Keratinocyte (primary cell): ENCODE data around the gene CLNK. TPM values are rescaled to one million over a fixed set of nuclear protein-coding genes. Genes with fewer than 3 reads are reported as not detected.

ENCODE experiments used
- DNase-seq: peaks from one replicate; pipeline ENCODE4 v3.0.0-alpha.2; 2011; ENCODE audit warnings: low read depth, missing footprints, low spot score
- FAIRE-seq: peaks from 2 replicates; lab custom pipeline; 2011; peaks lifted over from hg19 to GRCh38; lab: Jason Lieb, UNC
- H2AFZ ChIP-seq: 2 replicates; pipeline ENCODE4 v1.6.0; 2012; ENCODE audit warnings: low read length, control low read depth, inconsistent platforms; ENCODE audit not compliant: control insufficient read depth
- H3K27ac ChIP-seq: 2 replicates; pipeline ENCODE4 v1.5.1; 2011; ENCODE audit warnings: low read length; ENCODE audit not compliant: control insufficient read depth, insufficient read depth
- H3K27me3 ChIP-seq: 3 replicates; pipeline ENCODE4 v1.6.0; 2011; ENCODE audit warnings: low read length; ENCODE audit not compliant: control insufficient read depth, insufficient read depth; ENCODE audit errors: extremely low read depth
- H3K36me3 ChIP-seq, 2 experiments: 2 replicates in 1 of 2; 3 replicates in 1 of 2; pipeline ENCODE4 v1.5.1; 2011; ENCODE audit warnings: low read length in 2 of 2, mild to moderate bottlenecking in 1 of 2; ENCODE audit not compliant: control insufficient read depth in 2 of 2, insufficient read depth in 2 of 2; ENCODE audit errors: extremely low read depth in 1 of 2
- H3K4me1 ChIP-seq: 3 replicates; pipeline ENCODE4 v1.5.1; 2011; ENCODE audit warnings: low read length; ENCODE audit not compliant: control insufficient read depth, insufficient read depth; ENCODE audit errors: extremely low read depth
- H3K4me2 ChIP-seq: 3 replicates; pipeline ENCODE4 v1.6.0; 2011; ENCODE audit warnings: low read depth, low read length; ENCODE audit not compliant: control insufficient read depth, insufficient read depth; ENCODE audit errors: extremely low read depth
- H3K4me3 ChIP-seq, 3 experiments: fragments of 200-600 bp in 1 of 3; sonication (generic) in 1 of 3; 2 replicates in 2 of 3; 3 replicates in 1 of 3; pipeline ENCODE4 v1.5.1; 2011 to 2016; ENCODE audit warnings: low read length in 3 of 3, mild to moderate bottlenecking in 3 of 3, control low read depth in 2 of 3, inconsistent platforms in 1 of 3, low read depth in 1 of 3, mixed read lengths in 1 of 3, mixed run types in 1 of 3, moderate library complexity in 1 of 3; ENCODE audit not compliant: control insufficient read depth in 2 of 3, insufficient read depth in 2 of 3; ENCODE audit errors: extremely low read depth in 1 of 3
- H3K79me2 ChIP-seq: 2 replicates; pipeline ENCODE4 v1.6.0; 2012; ENCODE audit warnings: low read length; ENCODE audit not compliant: control insufficient read depth, insufficient read depth
- H3K9ac ChIP-seq: 3 replicates; pipeline ENCODE4 v1.6.0; 2011; ENCODE audit warnings: low read length; ENCODE audit not compliant: control insufficient read depth, insufficient read depth; ENCODE audit errors: extremely low read depth
- H3K9me1 ChIP-seq: 3 replicates; pipeline ENCODE4 v1.6.0; 2011; ENCODE audit warnings: low read length; ENCODE audit not compliant: control insufficient read depth, insufficient read depth; ENCODE audit errors: extremely low read depth
- H3K9me3 ChIP-seq: 2 replicates; pipeline ENCODE4 v1.5.1; 2012; ENCODE audit warnings: low read depth, low read length; ENCODE audit not compliant: control insufficient read depth
- H4K20me1 ChIP-seq: 3 replicates; pipeline ENCODE4 v1.6.0; 2011; ENCODE audit warnings: low read length; ENCODE audit not compliant: control insufficient read depth, insufficient read depth; ENCODE audit errors: extremely low read depth
- EZH2 ChIP-seq: IDR thresholded peaks from one replicate; pipeline ENCODE4 v1.6.1; 2012; ENCODE audit warnings: inconsistent platforms, mild to moderate bottlenecking, low read length, moderate library complexity
- dilution Hi-C: fragments of 300-500 bp; cut with MboI; formaldehyde crosslinking; loops from one replicate; pipeline ENCODE4 v1.7.0; 2020; ENCODE audit warnings: low sequenced_read_pairs; ENCODE audit not compliant: extremely low pct_ligation_motif_present
- polyA plus RNA-seq, 5 experiments: library from polyadenylated mRNA; depleted of rRNA in 3 of 5; stranded (reverse) in 3 of 5; stranded (forward) in 1 of 5; unstranded in 1 of 5; fragments of >200 nt; gene quantifications; 1 replicate in 1 of 5; 2 replicates in 3 of 5; 3 replicates in 1 of 5; pipeline versions ENCODE4 v1.2.1 to v1.2.3, GENCODE V29; 2011 to 2012; ENCODE audit warnings: missing spikeins in 2 of 5, low read depth in 1 of 5, low replicate concordance in 1 of 5
- TF ChIP-seq, protein P1 (sequence below), 3 experiments: IDR thresholded peaks in 1 of 3; conservative IDR thresholded peaks in 1 of 3; optimal IDR thresholded peaks in 1 of 3; 2 replicates in 2 of 3; 3 replicates in 1 of 3; pipeline versions ENCODE3 to v1.5.1; 2011; ENCODE audit warnings: low read length in 3 of 3, mild to moderate bottlenecking in 3 of 3, moderate library complexity in 2 of 3, control low read depth in 1 of 3, inconsistent platforms in 1 of 3; ENCODE audit not compliant: insufficient read depth in 2 of 3; ENCODE audit errors: extremely low read depth in 1 of 3

CLNK gene
- polyA plus RNA-seq, 1 donor (not counting 4 experiments of a cell fraction or from before 2014, with no cell fraction given), result not detected

DNA sequence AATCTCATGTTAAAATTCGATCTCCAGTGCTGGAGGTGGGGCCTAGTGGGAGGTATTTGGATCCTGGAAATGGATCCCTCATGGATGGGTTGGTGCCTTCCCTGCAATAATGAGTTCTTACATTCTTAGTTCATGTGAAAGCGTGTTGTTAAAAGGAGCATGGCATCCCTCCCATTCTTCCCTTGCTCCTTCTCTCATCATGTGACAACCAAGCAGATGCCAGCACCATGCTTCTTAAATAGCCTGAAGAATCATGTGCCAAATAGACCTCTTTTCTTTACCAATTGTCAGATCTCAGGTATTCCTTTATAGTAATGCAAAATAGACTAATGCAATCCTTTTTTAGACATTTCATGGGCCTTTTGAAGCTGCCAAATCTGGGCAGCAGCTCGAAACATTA is 29.0 kb upstream of the CLNK start:
- no peaks in the 10 kb centered on the region for H4K20me1 ChIP-seq
- no peak overlapping the region for H3K9ac ChIP-seq
- no peaks in the 10 kb centered on the region for H3K4me1 ChIP-seq
- TF ChIP-seq, protein P1, sequence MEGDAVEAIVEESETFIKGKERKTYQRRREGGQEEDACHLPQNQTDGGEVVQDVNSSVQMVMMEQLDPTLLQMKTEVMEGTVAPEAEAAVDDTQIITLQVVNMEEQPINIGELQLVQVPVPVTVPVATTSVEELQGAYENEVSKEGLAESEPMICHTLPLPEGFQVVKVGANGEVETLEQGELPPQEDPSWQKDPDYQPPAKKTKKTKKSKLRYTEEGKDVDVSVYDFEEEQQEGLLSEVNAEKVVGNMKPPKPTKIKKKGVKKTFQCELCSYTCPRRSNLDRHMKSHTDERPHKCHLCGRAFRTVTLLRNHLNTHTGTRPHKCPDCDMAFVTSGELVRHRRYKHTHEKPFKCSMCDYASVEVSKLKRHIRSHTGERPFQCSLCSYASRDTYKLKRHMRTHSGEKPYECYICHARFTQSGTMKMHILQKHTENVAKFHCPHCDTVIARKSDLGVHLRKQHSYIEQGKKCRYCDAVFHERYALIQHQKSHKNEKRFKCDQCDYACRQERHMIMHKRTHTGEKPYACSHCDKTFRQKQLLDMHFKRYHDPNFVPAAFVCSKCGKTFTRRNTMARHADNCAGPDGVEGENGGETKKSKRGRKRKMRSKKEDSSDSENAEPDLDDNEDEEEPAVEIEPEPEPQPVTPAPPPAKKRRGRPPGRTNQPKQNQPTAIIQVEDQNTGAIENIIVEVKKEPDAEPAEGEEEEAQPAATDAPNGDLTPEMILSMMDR (optimal IDR thresholded peaks at IDR 0.05 in 1 of 3, IDR thresholded peaks at IDR 0.05 in 1 of 3, conservative IDR thresholded peaks at IDR 0.05 in 1 of 3; ENCODE audit: extremely low read depth in 1 of 3, insufficient read depth in 2 of 3, low read length in 3 of 3), result no peak
- H3K36me3 ChIP-seq, result no peaks in the 10 kb centered on the region
- no peaks in the 10 kb centered on the region for H3K27me3 ChIP-seq
- H3K4me3 ChIP-seq, result no peak overlapping the region
- H3K9me1 ChIP-seq, result no peaks in the 10 kb centered on the region
- no peaks in the 10 kb centered on the region for H3K9me3 ChIP-seq
- no peaks in the 10 kb centered on the region for H3K79me2 ChIP-seq
- FAIRE-seq (no peak), DNase-seq (no peak)
- no peak overlapping the region for H2AFZ ChIP-seq
- no peak overlapping the region for H3K4me2 ChIP-seq
- dilution Hi-C loops, result no loop called here
- no peak overlapping the region for H3K27ac ChIP-seq

- no peaks in the 10 kb centered on the region for H4K20me1 ChIP-seq
- H3K9me3 ChIP-seq, result no peaks in the 10 kb centered on the region
- H3K27me3 ChIP-seq, result no peaks in the 10 kb centered on the region
- no peak overlapping the region for H2AFZ ChIP-seq
- H3K79me2 ChIP-seq, result no peaks in the 10 kb centered on the region
- TF ChIP-seq, protein P1 (optimal IDR thresholded peaks at IDR 0.05 in 1 of 3, IDR thresholded peaks at IDR 0.05 in 1 of 3, conservative IDR thresholded peaks at IDR 0.05 in 1 of 3; ENCODE audit: extremely low read depth in 1 of 3, insufficient read depth in 2 of 3, low read length in 3 of 3), result no peak
- TF ChIP-seq EZH2, result no peak
- no peak overlapping the region for H3K9ac ChIP-seq
- no peaks in the 10 kb centered on the region for H3K9me1 ChIP-seq
- H3K4me1 ChIP-seq, result no peaks in the 10 kb centered on the region
- dilution Hi-C loops, result no loop called here
- FAIRE-seq (no peak), DNase-seq (no peak)
- H3K4me3 ChIP-seq, result no peak overlapping the region
- no peak overlapping the region for H3K4me2 ChIP-seq
- H3K27ac ChIP-seq, result no peak overlapping the region
- no peaks in the 10 kb centered on the region for H3K36me3 ChIP-seq
Observed at GRCh38 chr4:10706236-10706635, 21.7 kb upstream of the CLNK start.
